Neural cell (in vitro differentiated cells): ENCODE data around the gene TRAK1.

Source experiments
- CTCF ChIP-seq: fragments of 450-650 bp; IDR thresholded peaks from 2 replicates; pipeline ENCODE4 v1.5.1; 2014; ENCODE audit warnings: antibody characterized with exemption, mild to moderate bottlenecking, moderate library complexity; ENCODE audit not compliant: poor library complexity, severe bottlenecking
- EP300 ChIP-seq: fragments of 450-650 bp; conservative IDR thresholded peaks from 2 replicates; pipeline ENCODE4 v1.6.1; 2014; ENCODE audit warnings: antibody characterized with exemption, mild to moderate bottlenecking, moderate library complexity; ENCODE audit not compliant: poor library complexity, severe bottlenecking
- EZH2 ChIP-seq: fragments of 200-600, 300-800 bp; shearing (Covaris generic), sonication (generic); IDR thresholded peaks from 2 replicates; pipeline ENCODE4 v1.6.1; 2014; ENCODE audit warnings: antibody characterized with exemption, low read length, borderline replicate concordance, mild to moderate bottlenecking; ENCODE audit not compliant: insufficient read depth, poor library complexity, severe bottlenecking
- MXI1 ChIP-seq: fragments of 450-650 bp; conservative IDR thresholded peaks from 2 replicates; pipeline ENCODE4 v1.6.1; 2014; ENCODE audit warnings: antibody characterized with exemption, mild to moderate bottlenecking; ENCODE audit not compliant: poor library complexity, severe bottlenecking
- POLR2AphosphoS5 ChIP-seq: IDR thresholded peaks from 2 replicates; pipeline ENCODE4 v1.6.1; 2012
- REST ChIP-seq: IDR thresholded peaks from 2 replicates; pipeline ENCODE4 v1.6.1; 2012; ENCODE audit warnings: borderline replicate concordance
- SMC3 ChIP-seq: fragments of 450-650 bp; conservative IDR thresholded peaks from 2 replicates; pipeline ENCODE4 v1.6.1; 2014; ENCODE audit warnings: antibody characterized with exemption, mild to moderate bottlenecking, moderate library complexity; ENCODE audit not compliant: poor library complexity
- TAF1 ChIP-seq: IDR thresholded peaks from 2 replicates; pipeline ENCODE4 v1.6.1; 2012; ENCODE audit warnings: low read depth

DNA sequence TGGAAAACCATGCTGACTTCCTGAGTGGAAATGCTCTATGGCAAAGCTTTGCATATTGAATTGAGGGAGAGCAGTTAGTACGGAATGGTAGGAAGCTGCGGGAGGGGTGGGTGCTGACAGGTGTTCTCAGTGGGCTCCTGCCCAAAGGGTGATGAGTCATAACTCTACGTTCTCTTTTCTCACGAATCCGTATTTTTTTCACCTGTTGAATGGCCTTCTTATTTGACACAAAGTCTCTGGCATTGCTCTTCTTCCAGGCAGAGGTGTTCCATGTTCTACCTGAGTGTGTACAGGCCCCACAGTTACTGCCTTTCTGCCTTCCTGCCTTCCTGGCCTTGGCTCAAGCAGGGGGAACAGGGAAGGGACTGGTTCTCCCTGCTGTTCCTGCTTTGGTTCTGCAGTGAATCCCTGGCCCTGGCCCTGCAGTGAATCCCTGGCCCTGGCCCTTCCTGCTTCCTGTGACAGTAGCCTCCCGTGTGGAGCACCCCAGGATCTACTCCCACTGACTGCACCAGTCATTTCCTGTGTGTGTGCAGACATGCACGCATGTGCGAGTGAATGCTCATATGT is 31.9 kb downstream of the TRAK1 start:
- no peak for TF ChIP-seq CTCF
- no peak for TF ChIP-seq MXI1
- TF ChIP-seq SMC3 = no peak
- TF ChIP-seq EP300 = no peak
- TF ChIP-seq TAF1 = no peak
- no peak for TF ChIP-seq POLR2AphosphoS5
- no peak for TF ChIP-seq REST
- TF ChIP-seq EZH2 = no peak
